ENCODE results near the gene MAST4. TPM values are rescaled to one million over a fixed set of nuclear protein-coding genes. Genes with fewer than 3 reads are reported as not detected.
A peak's percentile ranks its signal among the peaks of the same experiment; 100 is the strongest.

Gene MAST4
- total and polyA plus RNA-seq, 2 donors (not counting 1 experiment from before 2014, with no cell fraction given) = 7.0 to 15.2 TPM

DNA sequence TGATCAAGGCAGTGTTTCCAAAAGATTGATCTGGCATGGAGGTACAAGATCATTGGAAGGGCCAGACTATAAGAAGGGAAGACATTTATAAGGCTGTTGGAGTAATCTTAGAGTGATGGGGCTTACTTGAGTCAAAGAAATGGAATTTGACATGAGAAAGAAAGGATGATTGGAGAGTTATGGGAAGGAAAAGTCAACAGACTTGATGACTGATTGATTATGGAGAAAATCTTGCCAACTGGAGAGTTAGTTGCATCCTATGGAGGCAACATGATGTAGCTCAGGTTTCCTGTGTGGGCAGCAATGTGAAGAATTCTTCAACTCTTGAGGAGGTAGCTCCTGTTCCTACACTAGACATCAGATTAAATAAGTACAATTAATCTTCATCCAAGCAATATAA, 10.9 kb upstream of the MAST4 start:
- Histone ChIP-seq H2AFZ (ENCODE audit: low read length) (no peak overlapping the region), H3K4me3 (replicated peaks in 1 of 4; ENCODE audit: control extremely low read depth in 1 of 4, insufficient read depth in 1 of 4, low read depth in 3 of 4, low read length in 4 of 4) (no peak overlapping the region), H3K4me1 (ENCODE audit: control insufficient read depth, extremely low read depth, insufficient read depth, low read length) (no peaks in the 10 kb centered on the region), H3K79me2 (ENCODE audit: control insufficient read depth, insufficient read depth, low read length) (no peaks in the 10 kb centered on the region), H4K20me1 (ENCODE audit: control insufficient read depth, extremely low read depth, insufficient read depth, low read length) (no peaks in the 10 kb centered on the region), H3K27me3 (ENCODE audit: control insufficient read depth, insufficient read depth, low read length) (peaks cover 3% of the 10 kb centered on the region), H3K27ac (ENCODE audit: insufficient read depth, low read length) (no peak overlapping the region), H3K9ac (ENCODE audit: insufficient read depth, low read length) (no peak overlapping the region), H3K4me2 (ENCODE audit: extremely low read depth, insufficient read depth, low read length) (no peak overlapping the region), H3K9me3 (ENCODE audit: control insufficient read depth, insufficient read depth, low read depth, low read length) (no peaks in the 10 kb centered on the region), H3K36me3 (ENCODE audit: control insufficient read depth, insufficient read depth, low read length) (no peaks in the 10 kb centered on the region)
- peak in 1 of 2 donors; percentile 4 for DNase-seq (ENCODE audit: low read depth in 2 of 2)
- TF ChIP-seq, protein P1, sequence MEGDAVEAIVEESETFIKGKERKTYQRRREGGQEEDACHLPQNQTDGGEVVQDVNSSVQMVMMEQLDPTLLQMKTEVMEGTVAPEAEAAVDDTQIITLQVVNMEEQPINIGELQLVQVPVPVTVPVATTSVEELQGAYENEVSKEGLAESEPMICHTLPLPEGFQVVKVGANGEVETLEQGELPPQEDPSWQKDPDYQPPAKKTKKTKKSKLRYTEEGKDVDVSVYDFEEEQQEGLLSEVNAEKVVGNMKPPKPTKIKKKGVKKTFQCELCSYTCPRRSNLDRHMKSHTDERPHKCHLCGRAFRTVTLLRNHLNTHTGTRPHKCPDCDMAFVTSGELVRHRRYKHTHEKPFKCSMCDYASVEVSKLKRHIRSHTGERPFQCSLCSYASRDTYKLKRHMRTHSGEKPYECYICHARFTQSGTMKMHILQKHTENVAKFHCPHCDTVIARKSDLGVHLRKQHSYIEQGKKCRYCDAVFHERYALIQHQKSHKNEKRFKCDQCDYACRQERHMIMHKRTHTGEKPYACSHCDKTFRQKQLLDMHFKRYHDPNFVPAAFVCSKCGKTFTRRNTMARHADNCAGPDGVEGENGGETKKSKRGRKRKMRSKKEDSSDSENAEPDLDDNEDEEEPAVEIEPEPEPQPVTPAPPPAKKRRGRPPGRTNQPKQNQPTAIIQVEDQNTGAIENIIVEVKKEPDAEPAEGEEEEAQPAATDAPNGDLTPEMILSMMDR (conservative IDR thresholded peaks at IDR 0.05 in 1 of 2, IDR thresholded peaks at IDR 0.05 in 1 of 2; ENCODE audit: low read depth in 1 of 2, low read length in 2 of 2) = no peak

DNA sequence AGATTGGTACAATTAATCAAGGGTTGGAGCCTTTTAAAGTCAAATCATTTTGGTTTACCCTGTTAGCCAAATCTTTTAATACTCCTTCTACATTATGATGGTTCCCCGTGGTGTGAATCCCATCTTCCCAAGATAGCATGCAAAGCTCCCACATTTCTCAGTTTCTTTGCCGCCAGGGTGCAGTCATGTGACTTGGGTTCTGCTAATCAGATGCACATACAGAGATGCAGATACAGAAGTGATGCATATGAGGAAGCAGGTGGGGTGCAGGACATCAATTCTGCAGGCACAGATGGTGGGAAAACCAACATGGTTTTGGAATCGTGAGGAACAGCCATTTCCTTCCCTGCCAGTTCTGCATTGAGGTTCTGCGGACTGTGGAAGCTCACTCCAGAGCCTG, 8.4 kb upstream of the MAST4 start:
- H3K4me2 ChIP-seq (ENCODE audit: extremely low read depth, insufficient read depth, low read length) = no peak overlapping the region
- no peaks in the 10 kb centered on the region for H3K9me3 ChIP-seq (ENCODE audit: control insufficient read depth, insufficient read depth, low read depth, low read length)
- no peak overlapping the region for H3K9ac ChIP-seq (ENCODE audit: insufficient read depth, low read length)
- no peak overlapping the region for H2AFZ ChIP-seq (ENCODE audit: low read length)
- no peaks in the 10 kb centered on the region for H3K36me3 ChIP-seq (ENCODE audit: control insufficient read depth, insufficient read depth, low read length)
- no peak for TF ChIP-seq EZH2 (IDR thresholded peaks at IDR 0.05; ENCODE audit: low read length, missing control alignments)
- TF ChIP-seq, protein P1 (conservative IDR thresholded peaks at IDR 0.05 in 1 of 2, IDR thresholded peaks at IDR 0.05 in 1 of 2; ENCODE audit: low read depth in 1 of 2, low read length in 2 of 2) = no peak
- H3K4me1 ChIP-seq (ENCODE audit: control insufficient read depth, extremely low read depth, insufficient read depth, low read length) = no peaks in the 10 kb centered on the region
- H4K20me1 ChIP-seq (ENCODE audit: control insufficient read depth, extremely low read depth, insufficient read depth, low read length) = no peaks in the 10 kb centered on the region
- no peaks in the 10 kb centered on the region for H3K79me2 ChIP-seq (ENCODE audit: control insufficient read depth, insufficient read depth, low read length)
- no peak for DNase-seq (ENCODE audit: low read depth in 2 of 2)
- H3K4me3 ChIP-seq (replicated peaks in 1 of 4; ENCODE audit: control extremely low read depth in 1 of 4, insufficient read depth in 1 of 4, low read depth in 3 of 4, low read length in 4 of 4) = no peak overlapping the region
- H3K27me3 ChIP-seq (ENCODE audit: control insufficient read depth, insufficient read depth, low read length) = peaks cover 3% of the 10 kb centered on the region
- H3K27ac ChIP-seq (ENCODE audit: insufficient read depth, low read length) = no peak overlapping the region

DNA sequence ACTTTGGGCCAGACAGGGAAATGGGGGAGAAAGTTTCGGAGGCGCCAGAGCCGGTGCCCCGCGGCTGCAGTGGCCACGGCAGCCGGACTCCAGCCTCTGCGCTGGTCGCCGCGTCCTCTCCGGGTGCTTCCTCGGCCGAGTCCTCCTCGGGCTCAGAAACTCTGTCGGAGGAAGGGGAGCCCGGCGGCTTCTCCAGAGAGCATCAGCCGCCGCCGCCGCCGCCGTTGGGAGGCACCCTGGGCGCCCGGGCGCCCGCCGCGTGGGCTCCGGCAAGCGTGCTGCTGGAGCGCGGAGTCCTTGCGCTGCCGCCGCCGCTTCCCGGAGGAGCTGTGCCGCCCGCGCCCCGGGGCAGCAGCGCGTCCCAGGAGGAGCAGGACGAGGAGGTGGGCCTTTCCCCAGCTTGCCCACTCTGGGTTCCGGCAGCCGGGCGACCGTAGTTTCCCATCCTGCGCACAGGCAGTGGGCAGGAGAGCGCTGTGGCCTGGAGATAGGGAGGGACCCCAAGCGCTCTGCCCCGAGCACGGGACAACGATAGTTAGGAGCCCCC, 516 bp downstream of the MAST4 start:
- Histone ChIP-seq H3K27ac (ENCODE audit: insufficient read depth, low read length) (no peak overlapping the region), H2AFZ (ENCODE audit: low read length) (peak overlapping the region; percentile 57), H3K36me3 (ENCODE audit: control insufficient read depth, insufficient read depth, low read length) (no peaks in the 10 kb centered on the region), H3K4me3 (replicated peaks in 1 of 4; ENCODE audit: control extremely low read depth in 1 of 4, insufficient read depth in 1 of 4, low read depth in 3 of 4, low read length in 4 of 4) (peak overlapping the region; percentile 52 to 70 (median 60)), H3K9ac (ENCODE audit: insufficient read depth, low read length) (no peak overlapping the region), H4K20me1 (ENCODE audit: control insufficient read depth, extremely low read depth, insufficient read depth, low read length) (no peaks in the 10 kb centered on the region), H3K9me3 (ENCODE audit: control insufficient read depth, insufficient read depth, low read depth, low read length) (no peaks in the 10 kb centered on the region), H3K4me1 (ENCODE audit: control insufficient read depth, extremely low read depth, insufficient read depth, low read length) (peaks cover 2% of the 10 kb centered on the region), H3K4me2 (ENCODE audit: extremely low read depth, insufficient read depth, low read length) (peak overlapping the region; percentile 77), H3K79me2 (ENCODE audit: control insufficient read depth, insufficient read depth, low read length) (no peaks in the 10 kb centered on the region), H3K27me3 (ENCODE audit: control insufficient read depth, insufficient read depth, low read length) (peaks cover 39% of the 10 kb centered on the region)
- TF ChIP-seq EZH2 (IDR thresholded peaks at IDR 0.05; ENCODE audit: low read length, missing control alignments) = no peak
- TF ChIP-seq, protein P1 (conservative IDR thresholded peaks at IDR 0.05 in 1 of 2, IDR thresholded peaks at IDR 0.05 in 1 of 2; ENCODE audit: low read depth in 1 of 2, low read length in 2 of 2) = no peak
- DNase-seq (ENCODE audit: low read depth in 2 of 2) = peak; percentile 12 to 47

Measured in fibroblast of lung (primary cell).